Endothelial cell of umbilical vein (primary cell): ENCODE measurements around the gene DLGAP5. TPM values are rescaled to one million over a fixed set of nuclear protein-coding genes. Genes with fewer than 3 reads are reported as not detected.
A peak's percentile ranks its signal among the peaks of the same experiment; 100 is the strongest.

Experiments used
- BruUV-seq: library from RNA; stranded (reverse); fragments of 400-500 nt; replicated peaks from 2 replicates; lab custom pipeline; 2021; lab: Mats Ljungman, UMichigan
- CTCF ChIA-PET: fragments of 300-600, 350-600 bp; sonication (Branson Sonifier 250); formaldehyde crosslinking; loops from one replicate; lab custom pipeline; 2021; ENCODE audit warnings: antibody characterized with exemption, inconsistent platforms; lab: Charles Lee
- POLR2A ChIA-PET: fragments of 300-600, 350-600 bp; sonication (Branson Sonifier 250); formaldehyde crosslinking; loops from one replicate; lab custom pipeline; 2021; ENCODE audit warnings: antibody characterized with exemption, inconsistent platforms; lab: Charles Lee
- DNase-seq: peaks from one replicate; pipeline ENCODE4 v3.0.0-alpha.2; 2011; ENCODE audit warnings: low read depth, low spot score
- FAIRE-seq: peaks from 2 replicates; lab custom pipeline; 2011; peaks lifted over from hg19 to GRCh38; lab: Jason Lieb, UNC
- H2AFZ ChIP-seq: 2 replicates; pipeline ENCODE4 v1.6.0; 2012; ENCODE audit warnings: low read depth, low read length, control low read depth, inconsistent platforms
- H3K27ac ChIP-seq: 2 replicates; pipeline ENCODE4 v1.5.1; 2011; ENCODE audit warnings: low read depth, mild to moderate bottlenecking, control low read depth, low read length, moderate library complexity; ENCODE audit not compliant: insufficient read depth
- H3K27me3 ChIP-seq, 2 experiments: 2 replicates each; pipeline versions ENCODE4 v1.6.0 to v1.6.1; 2011; ENCODE audit warnings: low read length in 2 of 2, mixed read lengths in 1 of 2; ENCODE audit not compliant: control insufficient read depth in 2 of 2, insufficient read depth in 2 of 2
- H3K36me3 ChIP-seq, 2 experiments: 2 replicates in 1 of 2; 3 replicates in 1 of 2; pipeline ENCODE4 v1.5.1; 2011; ENCODE audit warnings: low read length in 2 of 2, mild to moderate bottlenecking in 1 of 2, moderate library complexity in 1 of 2; ENCODE audit not compliant: control insufficient read depth in 2 of 2, insufficient read depth in 2 of 2; ENCODE audit errors: extremely low read depth in 1 of 2
- H3K4me1 ChIP-seq: 3 replicates; pipeline ENCODE4 v1.5.1; 2011; ENCODE audit warnings: mild to moderate bottlenecking, low read length; ENCODE audit not compliant: control insufficient read depth, insufficient read depth; ENCODE audit errors: extremely low read depth
- H3K4me2 ChIP-seq: 2 replicates; pipeline ENCODE4 v1.6.1; 2011; ENCODE audit warnings: low read length, control low read depth, mixed read lengths; ENCODE audit not compliant: insufficient read depth
- H3K4me3 ChIP-seq, 3 experiments: fragments of 200-600 bp in 1 of 3; sonication (generic), shearing (Covaris generic) in 1 of 3; replicated peaks in 1 of 3; 2 replicates each; pipeline ENCODE4 v1.5.1; 2011 to 2016; ENCODE audit warnings: control low read depth in 3 of 3, low read length in 3 of 3, mild to moderate bottlenecking in 2 of 3, inconsistent platforms in 1 of 3, low read depth in 1 of 3, moderate library complexity in 1 of 3; ENCODE audit not compliant: insufficient read depth in 1 of 3
- H3K79me2 ChIP-seq: 2 replicates; pipeline ENCODE4 v1.6.0; 2012; ENCODE audit warnings: low read length, inconsistent platforms; ENCODE audit not compliant: control insufficient read depth, insufficient read depth
- H3K9ac ChIP-seq: replicated peaks from 2 replicates; pipeline ENCODE3; 2011; ENCODE audit warnings: low read length, control low read depth; ENCODE audit not compliant: insufficient read depth; ENCODE audit errors: extremely low read depth
- H3K9me1 ChIP-seq: replicated peaks from 3 replicates; pipeline ENCODE4 v1.6.0; 2011; ENCODE audit warnings: mild to moderate bottlenecking, low read length; ENCODE audit not compliant: control insufficient read depth, insufficient read depth; ENCODE audit errors: extremely low read depth
- H3K9me3 ChIP-seq: replicated peaks from 2 replicates; pipeline ENCODE4 v1.5.1; 2012; ENCODE audit warnings: low read length, inconsistent platforms; ENCODE audit not compliant: control insufficient read depth, insufficient read depth
- H4K20me1 ChIP-seq: replicated peaks from 2 replicates; pipeline ENCODE3; 2011; ENCODE audit warnings: mild to moderate bottlenecking, low read length; ENCODE audit not compliant: control insufficient read depth, insufficient read depth; ENCODE audit errors: extremely low read depth
- EZH2 ChIP-seq: IDR thresholded peaks from 2 replicates; pipeline ENCODE4 v1.6.1; 2012; ENCODE audit warnings: borderline replicate concordance, low read depth, mild to moderate bottlenecking, moderate library complexity, low read length, inconsistent platforms; ENCODE audit not compliant: severe bottlenecking
- FOS ChIP-seq: IDR thresholded peaks from 2 replicates; pipeline ENCODE4 v1.6.1; 2011; ENCODE audit warnings: mild to moderate bottlenecking, low read length, moderate library complexity, borderline replicate concordance; ENCODE audit not compliant: insufficient read depth
- JUN ChIP-seq: IDR thresholded peaks from 2 replicates; pipeline ENCODE4 v1.6.1; 2011; ENCODE audit warnings: borderline replicate concordance, low read depth; ENCODE audit not compliant: insufficient read length, insufficient read depth
- MAX ChIP-seq: IDR thresholded peaks from 2 replicates; pipeline ENCODE4 v1.6.1; 2011; ENCODE audit not compliant: insufficient read depth, insufficient read length
- POLR2A ChIP-seq: IDR thresholded peaks from 2 replicates; pipeline ENCODE4 v1.6.1; 2012; ENCODE audit warnings: low read depth, mild to moderate bottlenecking, control low read depth, low read length
- POLR2AphosphoS5 ChIP-seq: IDR thresholded peaks from 2 replicates; pipeline ENCODE4 v1.6.1; 2012; ENCODE audit warnings: low read depth, mild to moderate bottlenecking, control low read depth, low read length, moderate library complexity; ENCODE audit not compliant: insufficient read depth
- dilution Hi-C: fragments of 300-500 bp; cut with MboI; formaldehyde crosslinking; loops from one replicate; pipeline ENCODE4 v1.15.0; 2019; ENCODE audit warnings: low sequenced_read_pairs; ENCODE audit not compliant: extremely low pct_ligation_motif_present
- intact Hi-C: fragments of 100-400 bp; cut with micrococcal nuclease; formaldehyde crosslinking; loops from one replicate; pipeline ENCODE4 v1.10.0; 2022
- polyA plus RNA-seq, 4 experiments: library from polyadenylated mRNA; depleted of rRNA in 3 of 4; stranded (reverse) in 3 of 4; unstranded in 1 of 4; fragments of >200 nt; gene quantifications; 2 replicates each; pipeline versions ENCODE4 v1.2.1 to v1.2.3, GENCODE V29; 2011 to 2012; ENCODE audit warnings: missing spikeins in 1 of 4
- total RNA-seq: library from RNA; stranded (reverse); gene quantifications from 2 replicates; pipeline ENCODE4 v1.2.3, GENCODE V29; 2021

The DLGAP5 gene
- total and polyA plus RNA-seq, 2 donors (not counting 3 experiments of a cell fraction or from before 2014, with no cell fraction given), result 8.3 to 83.2 TPM

GRCh38 chr14:55129428-55130195 lies 61.8 kb downstream of the DLGAP5 start:
- FAIRE-seq, result peak; percentile 83
- Histone ChIP-seq H3K9me3 (no peaks in the 10 kb centered on the region), H3K36me3 (no peaks in the 10 kb centered on the region), H3K9ac (peak overlapping the region; percentile 75), H4K20me1 (no peaks in the 10 kb centered on the region), H3K4me2 (peak overlapping the region; percentile 32), H3K79me2 (peaks cover 2% of the 10 kb centered on the region), H3K9me1 (no peaks in the 10 kb centered on the region), H3K4me1 (peaks cover 3% of the 10 kb centered on the region), H2AFZ (peak overlapping the region; percentile 32), H3K27me3 (no peaks in the 10 kb centered on the region), H3K27ac (peak overlapping the region; percentile 3), H3K4me3 (peak overlapping the region; percentile 4 to 56 (median 20))
- intact Hi-C loops, result loop anchor here (1.0 kb wide), 4 partner anchors 21 to 78 kb away; partner anchors contain the start of gene MAPK1IP1L
- CTCF ChIA-PET, result interaction anchor here (1.1 to 1.8 kb wide), 4 partner anchors 10 to 31 kb away, joined by 3 to 5 read pairs (median 4); no protein-coding TSS in a partner anchor
- BruUV-seq, result TSS peak; percentile 12
- DNase-seq, result peak; percentile 61
- dilution Hi-C loops, result no loop called here
- POLR2A ChIA-PET, result interaction anchor here (0.8 to 1.4 kb wide), 3 partner anchors 8 to 36 kb away, joined by 3 read pairs; no protein-coding TSS in a partner anchor
- no peak for TF ChIP-seq MAX
- TF ChIP-seq POLR2AphosphoS5, result peak; percentile 3
- no peak for TF ChIP-seq EZH2
- TF ChIP-seq JUN, result no peak

GRCh38 chr14:55129086-55129427 lies 62.3 kb downstream of the DLGAP5 start, which contains the start of gene LGALS3:
Gene LGALS3 (plus strand): TSS chr14:55129252. CDS start chr14:55137374, 8,122 bp downstream.
- intact Hi-C loops, result loop anchor here (1.0 kb wide), 4 partner anchors 21 to 78 kb away; partner anchors contain the start of gene MAPK1IP1L
- Histone ChIP-seq H3K4me2 (peak within 1 kb of the TSS; percentile 54), H2AFZ (peak within 1 kb of the TSS; percentile 56), H3K27ac (peak within 1 kb of the TSS; percentile 3), H4K20me1 (no peaks in the 10 kb centered on the region), H3K36me3 (no peaks in the 10 kb centered on the region), H3K9me1 (no peaks in the 10 kb centered on the region), H3K9ac (peak within 1 kb of the TSS; percentile 75), H3K4me3 (peak within 1 kb of the TSS; percentile 4 to 56 (median 20)), H3K9me3 (no peaks in the 10 kb centered on the region), H3K79me2 (peaks cover 2% of the 10 kb centered on the region), H3K27me3 (no peaks in the 10 kb centered on the region), H3K4me1 (peaks cover 3% of the 10 kb centered on the region)
- no peak for FAIRE-seq
- DNase-seq, result peak; percentile 23
- TF ChIP-seq POLR2A, result peak; percentile 42
- TF ChIP-seq MAX, result no peak
- no peak for TF ChIP-seq FOS
- TF ChIP-seq POLR2AphosphoS5, result peak; percentile 57
- dilution Hi-C loops, result no loop called here
- BruUV-seq, result no TSS peak
- ChIA-PET CTCF (interaction anchor here (1.1 to 1.8 kb wide), 4 partner anchors 8 to 32 kb away, joined by 3 to 5 read pairs (median 4); no protein-coding TSS in a partner anchor), POLR2A (interaction anchor here (0.8 to 1.4 kb wide), 3 partner anchors 9 to 35 kb away, joined by 3 read pairs; no protein-coding TSS in a partner anchor)
